OCI-LY1 (cell line): ENCODE data around the gene UNC119B.

Experiments used
- EZH2 ChIP-seq: fragments of 200-600 bp; sonication (generic), shearing (Covaris generic); IDR thresholded peaks from 2 replicates; pipeline ENCODE4 v1.8.0; 2017; ENCODE audit warnings: borderline replicate concordance, mixed run types, mild to moderate bottlenecking, antibody characterized with exemption, low read length, moderate library complexity, mixed read lengths
- TF ChIP-seq, protein P1 (sequence below): fragments of 200-600 bp; sonication (generic), shearing (Covaris generic); IDR thresholded peaks from 2 replicates; pipeline ENCODE4 v1.5.1; 2017; ENCODE audit warnings: mild to moderate bottlenecking, antibody characterized with exemption, low read length, moderate library complexity, mixed read lengths

DNA sequence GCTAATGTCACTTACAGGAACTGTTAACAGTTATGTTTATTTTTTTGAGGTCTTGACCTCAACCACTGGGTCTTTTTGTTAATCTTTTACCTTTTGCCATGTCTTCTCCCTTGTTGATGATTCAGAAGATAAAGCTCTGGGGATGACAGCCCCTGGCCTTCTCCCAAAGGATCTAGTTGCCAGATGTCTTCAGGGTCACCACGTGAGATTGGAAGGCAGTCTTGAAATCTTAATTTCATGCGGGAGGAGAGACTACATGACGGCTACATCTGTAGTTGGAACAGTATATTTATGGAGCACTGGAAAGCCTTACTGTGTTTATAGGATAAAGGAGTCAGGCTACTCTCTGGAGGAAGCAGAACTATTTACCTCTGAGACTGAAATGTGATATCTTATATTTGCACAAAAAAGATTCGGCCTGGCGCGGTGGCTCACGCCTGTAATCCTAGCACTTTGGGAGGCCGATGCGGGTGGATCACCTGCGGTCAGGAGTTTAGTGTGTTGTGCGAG, 17.7 kb upstream of the UNC119B start:
- TF ChIP-seq, protein P1, sequence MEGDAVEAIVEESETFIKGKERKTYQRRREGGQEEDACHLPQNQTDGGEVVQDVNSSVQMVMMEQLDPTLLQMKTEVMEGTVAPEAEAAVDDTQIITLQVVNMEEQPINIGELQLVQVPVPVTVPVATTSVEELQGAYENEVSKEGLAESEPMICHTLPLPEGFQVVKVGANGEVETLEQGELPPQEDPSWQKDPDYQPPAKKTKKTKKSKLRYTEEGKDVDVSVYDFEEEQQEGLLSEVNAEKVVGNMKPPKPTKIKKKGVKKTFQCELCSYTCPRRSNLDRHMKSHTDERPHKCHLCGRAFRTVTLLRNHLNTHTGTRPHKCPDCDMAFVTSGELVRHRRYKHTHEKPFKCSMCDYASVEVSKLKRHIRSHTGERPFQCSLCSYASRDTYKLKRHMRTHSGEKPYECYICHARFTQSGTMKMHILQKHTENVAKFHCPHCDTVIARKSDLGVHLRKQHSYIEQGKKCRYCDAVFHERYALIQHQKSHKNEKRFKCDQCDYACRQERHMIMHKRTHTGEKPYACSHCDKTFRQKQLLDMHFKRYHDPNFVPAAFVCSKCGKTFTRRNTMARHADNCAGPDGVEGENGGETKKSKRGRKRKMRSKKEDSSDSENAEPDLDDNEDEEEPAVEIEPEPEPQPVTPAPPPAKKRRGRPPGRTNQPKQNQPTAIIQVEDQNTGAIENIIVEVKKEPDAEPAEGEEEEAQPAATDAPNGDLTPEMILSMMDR = no peak
- no peak for TF ChIP-seq EZH2
